Breast epithelium (tissue), 3 donors: ENCODE measurements around the gene CASK.

Experiments used
- POLR2A ChIP-seq: fragments of 450-650 bp; IDR thresholded peaks from one replicate; pipeline ENCODE4 v1.6.1; 2016; ENCODE audit warnings: antibody characterized with exemption, mild to moderate bottlenecking, moderate library complexity
- POLR2AphosphoS5 ChIP-seq, 3 donors: sonication (generic); formaldehyde crosslinking; IDR thresholded peaks; one replicate each; pipeline ENCODE4 v1.6.1; 2017; ENCODE audit warnings: antibody characterized with exemption in 3 of 3
- TF ChIP-seq, protein P1 (sequence below), 3 donors: fragments of 450-650 bp; IDR thresholded peaks; one replicate each; pipeline ENCODE4 v1.5.1; 2016 to 2017; ENCODE audit warnings: antibody characterized with exemption in 3 of 3, mild to moderate bottlenecking in 3 of 3, moderate library complexity in 3 of 3

DNA sequence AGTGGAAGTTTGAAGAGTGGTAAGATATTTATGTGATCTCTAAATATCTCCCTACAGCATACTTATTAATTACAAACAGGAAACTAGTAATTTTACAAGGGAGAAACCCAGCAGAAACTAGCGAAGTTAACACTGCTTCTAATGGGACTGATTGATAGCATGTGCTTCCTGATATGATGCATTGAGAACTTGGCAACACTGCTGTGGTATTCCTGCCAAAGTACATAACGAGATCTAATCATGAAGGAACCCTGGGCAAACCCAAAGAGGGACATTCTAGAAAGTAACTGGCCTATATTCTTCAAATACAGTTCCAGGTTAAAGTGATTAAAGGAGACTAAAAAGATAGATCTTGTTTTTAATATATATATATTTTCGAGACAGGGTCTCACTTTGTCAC is 239.2 kb downstream of the CASK start:
- TF ChIP-seq, protein P1, sequence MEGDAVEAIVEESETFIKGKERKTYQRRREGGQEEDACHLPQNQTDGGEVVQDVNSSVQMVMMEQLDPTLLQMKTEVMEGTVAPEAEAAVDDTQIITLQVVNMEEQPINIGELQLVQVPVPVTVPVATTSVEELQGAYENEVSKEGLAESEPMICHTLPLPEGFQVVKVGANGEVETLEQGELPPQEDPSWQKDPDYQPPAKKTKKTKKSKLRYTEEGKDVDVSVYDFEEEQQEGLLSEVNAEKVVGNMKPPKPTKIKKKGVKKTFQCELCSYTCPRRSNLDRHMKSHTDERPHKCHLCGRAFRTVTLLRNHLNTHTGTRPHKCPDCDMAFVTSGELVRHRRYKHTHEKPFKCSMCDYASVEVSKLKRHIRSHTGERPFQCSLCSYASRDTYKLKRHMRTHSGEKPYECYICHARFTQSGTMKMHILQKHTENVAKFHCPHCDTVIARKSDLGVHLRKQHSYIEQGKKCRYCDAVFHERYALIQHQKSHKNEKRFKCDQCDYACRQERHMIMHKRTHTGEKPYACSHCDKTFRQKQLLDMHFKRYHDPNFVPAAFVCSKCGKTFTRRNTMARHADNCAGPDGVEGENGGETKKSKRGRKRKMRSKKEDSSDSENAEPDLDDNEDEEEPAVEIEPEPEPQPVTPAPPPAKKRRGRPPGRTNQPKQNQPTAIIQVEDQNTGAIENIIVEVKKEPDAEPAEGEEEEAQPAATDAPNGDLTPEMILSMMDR (IDR thresholded peaks at IDR 0.05): no peak
- TF ChIP-seq POLR2A: no peak
- no peak for TF ChIP-seq POLR2AphosphoS5 (IDR thresholded peaks at IDR 0.05)
